ENCODE data around the gene TAF11.
"Not testable (repeated sequence)": the region's sequence is repeated elsewhere in the genome, so short reads cannot be mapped to it uniquely, and the experiment has no call there.

TAF11 gene

DNA sequence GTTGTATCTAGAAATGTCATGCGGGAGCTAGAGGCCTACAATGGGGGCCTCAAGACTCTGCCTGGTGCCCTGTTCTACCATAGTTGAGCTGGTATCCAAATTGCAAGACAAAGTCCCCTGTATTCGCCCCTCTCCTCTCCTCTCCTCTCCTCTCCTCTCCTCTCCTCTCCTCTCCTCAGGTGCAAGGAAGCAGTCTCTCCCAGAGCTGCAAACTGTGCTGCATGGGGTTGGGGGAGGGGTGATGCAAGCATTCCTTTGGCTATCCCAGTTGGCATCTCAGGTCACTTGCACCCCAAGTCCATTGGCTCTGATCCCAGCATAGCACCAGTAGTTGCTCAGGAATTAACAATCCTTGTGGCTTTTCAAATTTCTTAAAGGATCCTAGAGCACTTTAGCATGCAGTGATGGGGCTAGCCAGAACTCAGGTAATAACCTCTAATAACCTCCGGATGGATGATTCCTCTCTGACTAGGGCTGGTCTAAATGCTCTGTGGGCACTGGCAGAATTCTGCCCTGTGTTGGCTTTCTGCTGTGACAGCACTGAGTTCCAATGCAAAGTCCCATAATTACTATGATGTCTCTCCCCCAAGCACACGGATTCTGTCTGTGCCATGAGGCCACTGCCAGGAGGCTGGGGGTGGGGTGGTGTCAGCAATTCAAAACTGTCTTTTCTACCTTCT lies 35.3 kb downstream of the TAF11 start:
- peak; percentile 30; the same call in 1 of the 3 replicates for ATAC-seq
- TF ChIP-seq, protein P1, sequence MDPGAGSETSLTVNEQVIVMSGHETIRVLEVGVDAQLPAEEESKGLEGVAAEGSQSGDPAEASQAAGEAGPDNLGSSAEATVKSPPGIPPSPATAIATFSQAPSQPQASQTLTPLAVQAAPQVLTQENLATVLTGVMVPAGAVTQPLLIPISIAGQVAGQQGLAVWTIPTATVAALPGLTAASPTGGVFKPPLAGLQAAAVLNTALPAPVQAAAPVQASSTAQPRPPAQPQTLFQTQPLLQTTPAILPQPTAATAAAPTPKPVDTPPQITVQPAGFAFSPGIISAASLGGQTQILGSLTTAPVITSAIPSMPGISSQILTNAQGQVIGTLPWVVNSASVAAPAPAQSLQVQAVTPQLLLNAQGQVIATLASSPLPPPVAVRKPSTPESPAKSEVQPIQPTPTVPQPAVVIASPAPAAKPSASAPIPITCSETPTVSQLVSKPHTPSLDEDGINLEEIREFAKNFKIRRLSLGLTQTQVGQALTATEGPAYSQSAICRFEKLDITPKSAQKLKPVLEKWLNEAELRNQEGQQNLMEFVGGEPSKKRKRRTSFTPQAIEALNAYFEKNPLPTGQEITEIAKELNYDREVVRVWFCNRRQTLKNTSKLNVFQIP (CRISPR knock-in tag; IDR thresholded peaks at IDR 0.05; ENCODE audit: borderline replicate concordance, low read depth), result no peak
- TF ChIP-seq SNAI2 (CRISPR knock-in tag; IDR thresholded peaks at IDR 0.05) (no peak), BACH2 (CRISPR knock-in tag; IDR thresholded peaks at IDR 0.05; ENCODE audit: borderline replicate concordance) (no peak), RARB (CRISPR knock-in tag; IDR thresholded peaks at IDR 0.05) (no peak), CSDC2 (CRISPR knock-in tag; IDR thresholded peaks at IDR 0.05) (no peak), TOX (CRISPR knock-in tag; IDR thresholded peaks at IDR 0.05; ENCODE audit: borderline replicate concordance) (no peak), GLIS3 (CRISPR knock-in tag; IDR thresholded peaks at IDR 0.05) (no peak), OSR1 (CRISPR knock-in tag; IDR thresholded peaks at IDR 0.05) (no peak)
- TF ChIP-seq, protein P2, sequence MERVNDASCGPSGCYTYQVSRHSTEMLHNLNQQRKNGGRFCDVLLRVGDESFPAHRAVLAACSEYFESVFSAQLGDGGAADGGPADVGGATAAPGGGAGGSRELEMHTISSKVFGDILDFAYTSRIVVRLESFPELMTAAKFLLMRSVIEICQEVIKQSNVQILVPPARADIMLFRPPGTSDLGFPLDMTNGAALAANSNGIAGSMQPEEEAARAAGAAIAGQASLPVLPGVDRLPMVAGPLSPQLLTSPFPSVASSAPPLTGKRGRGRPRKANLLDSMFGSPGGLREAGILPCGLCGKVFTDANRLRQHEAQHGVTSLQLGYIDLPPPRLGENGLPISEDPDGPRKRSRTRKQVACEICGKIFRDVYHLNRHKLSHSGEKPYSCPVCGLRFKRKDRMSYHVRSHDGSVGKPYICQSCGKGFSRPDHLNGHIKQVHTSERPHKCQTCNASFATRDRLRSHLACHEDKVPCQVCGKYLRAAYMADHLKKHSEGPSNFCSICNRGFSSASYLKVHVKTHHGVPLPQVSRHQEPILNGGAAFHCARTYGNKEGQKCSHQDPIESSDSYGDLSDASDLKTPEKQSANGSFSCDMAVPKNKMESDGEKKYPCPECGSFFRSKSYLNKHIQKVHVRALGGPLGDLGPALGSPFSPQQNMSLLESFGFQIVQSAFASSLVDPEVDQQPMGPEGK (CRISPR knock-in tag; IDR thresholded peaks at IDR 0.05; ENCODE audit: borderline replicate concordance), result no peak
- TF ChIP-seq, protein P3, sequence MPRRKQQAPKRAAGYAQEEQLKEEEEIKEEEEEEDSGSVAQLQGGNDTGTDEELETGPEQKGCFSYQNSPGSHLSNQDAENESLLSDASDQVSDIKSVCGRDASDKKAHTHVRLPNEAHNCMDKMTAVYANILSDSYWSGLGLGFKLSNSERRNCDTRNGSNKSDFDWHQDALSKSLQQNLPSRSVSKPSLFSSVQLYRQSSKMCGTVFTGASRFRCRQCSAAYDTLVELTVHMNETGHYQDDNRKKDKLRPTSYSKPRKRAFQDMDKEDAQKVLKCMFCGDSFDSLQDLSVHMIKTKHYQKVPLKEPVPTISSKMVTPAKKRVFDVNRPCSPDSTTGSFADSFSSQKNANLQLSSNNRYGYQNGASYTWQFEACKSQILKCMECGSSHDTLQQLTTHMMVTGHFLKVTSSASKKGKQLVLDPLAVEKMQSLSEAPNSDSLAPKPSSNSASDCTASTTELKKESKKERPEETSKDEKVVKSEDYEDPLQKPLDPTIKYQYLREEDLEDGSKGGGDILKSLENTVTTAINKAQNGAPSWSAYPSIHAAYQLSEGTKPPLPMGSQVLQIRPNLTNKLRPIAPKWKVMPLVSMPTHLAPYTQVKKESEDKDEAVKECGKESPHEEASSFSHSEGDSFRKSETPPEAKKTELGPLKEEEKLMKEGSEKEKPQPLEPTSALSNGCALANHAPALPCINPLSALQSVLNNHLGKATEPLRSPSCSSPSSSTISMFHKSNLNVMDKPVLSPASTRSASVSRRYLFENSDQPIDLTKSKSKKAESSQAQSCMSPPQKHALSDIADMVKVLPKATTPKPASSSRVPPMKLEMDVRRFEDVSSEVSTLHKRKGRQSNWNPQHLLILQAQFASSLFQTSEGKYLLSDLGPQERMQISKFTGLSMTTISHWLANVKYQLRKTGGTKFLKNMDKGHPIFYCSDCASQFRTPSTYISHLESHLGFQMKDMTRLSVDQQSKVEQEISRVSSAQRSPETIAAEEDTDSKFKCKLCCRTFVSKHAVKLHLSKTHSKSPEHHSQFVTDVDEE (CRISPR knock-in tag; IDR thresholded peaks at IDR 0.05), result no peak

DNA sequence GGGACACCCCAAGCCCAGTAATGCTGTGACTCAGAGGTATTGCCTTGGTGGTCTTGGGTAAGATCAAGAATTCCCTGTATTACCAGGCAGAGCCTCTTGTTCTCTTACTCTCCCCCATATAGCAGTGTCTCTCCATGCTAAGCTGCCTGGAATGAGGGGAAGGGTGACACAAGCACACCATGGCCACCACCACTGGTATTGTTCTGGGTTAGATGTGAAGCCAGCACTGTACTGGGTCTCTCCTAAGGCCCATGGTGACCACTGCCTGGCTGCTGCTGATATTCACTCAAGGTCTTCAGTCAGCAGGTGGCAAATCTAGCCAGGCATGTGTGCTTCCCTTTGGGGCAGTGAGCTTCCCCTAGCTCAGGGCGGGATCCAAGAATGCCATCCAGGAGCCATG lies 36.5 kb downstream of the TAF11 start:
- TF ChIP-seq SNAI2 (CRISPR knock-in tag; IDR thresholded peaks at IDR 0.05), result no peak
- no peak for TF ChIP-seq PPARA (CRISPR knock-in tag; IDR thresholded peaks at IDR 0.05; ENCODE audit: borderline replicate concordance)
- TF ChIP-seq TOX (CRISPR knock-in tag; IDR thresholded peaks at IDR 0.05; ENCODE audit: borderline replicate concordance), result no peak
- no peak for TF ChIP-seq ESRRG (CRISPR knock-in tag; IDR thresholded peaks at IDR 0.05)
- no peak for TF ChIP-seq BACH2 (CRISPR knock-in tag; IDR thresholded peaks at IDR 0.05; ENCODE audit: borderline replicate concordance)
- TF ChIP-seq, protein P4, sequence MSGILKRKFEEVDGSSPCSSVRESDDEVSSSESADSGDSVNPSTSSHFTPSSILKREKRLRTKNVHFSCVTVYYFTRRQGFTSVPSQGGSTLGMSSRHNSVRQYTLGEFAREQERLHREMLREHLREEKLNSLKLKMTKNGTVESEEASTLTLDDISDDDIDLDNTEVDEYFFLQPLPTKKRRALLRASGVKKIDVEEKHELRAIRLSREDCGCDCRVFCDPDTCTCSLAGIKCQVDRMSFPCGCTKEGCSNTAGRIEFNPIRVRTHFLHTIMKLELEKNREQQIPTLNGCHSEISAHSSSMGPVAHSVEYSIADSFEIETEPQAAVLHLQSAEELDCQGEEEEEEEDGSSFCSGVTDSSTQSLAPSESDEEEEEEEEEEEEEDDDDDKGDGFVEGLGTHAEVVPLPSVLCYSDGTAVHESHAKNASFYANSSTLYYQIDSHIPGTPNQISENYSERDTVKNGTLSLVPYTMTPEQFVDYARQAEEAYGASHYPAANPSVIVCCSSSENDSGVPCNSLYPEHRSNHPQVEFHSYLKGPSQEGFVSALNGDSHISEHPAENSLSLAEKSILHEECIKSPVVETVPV (CRISPR knock-in tag; IDR thresholded peaks at IDR 0.05), result no peak
- no peak for TF ChIP-seq RARB (CRISPR knock-in tag; IDR thresholded peaks at IDR 0.05)
- no peak for TF ChIP-seq GLIS3 (CRISPR knock-in tag; IDR thresholded peaks at IDR 0.05)
- TF ChIP-seq, protein P5, sequence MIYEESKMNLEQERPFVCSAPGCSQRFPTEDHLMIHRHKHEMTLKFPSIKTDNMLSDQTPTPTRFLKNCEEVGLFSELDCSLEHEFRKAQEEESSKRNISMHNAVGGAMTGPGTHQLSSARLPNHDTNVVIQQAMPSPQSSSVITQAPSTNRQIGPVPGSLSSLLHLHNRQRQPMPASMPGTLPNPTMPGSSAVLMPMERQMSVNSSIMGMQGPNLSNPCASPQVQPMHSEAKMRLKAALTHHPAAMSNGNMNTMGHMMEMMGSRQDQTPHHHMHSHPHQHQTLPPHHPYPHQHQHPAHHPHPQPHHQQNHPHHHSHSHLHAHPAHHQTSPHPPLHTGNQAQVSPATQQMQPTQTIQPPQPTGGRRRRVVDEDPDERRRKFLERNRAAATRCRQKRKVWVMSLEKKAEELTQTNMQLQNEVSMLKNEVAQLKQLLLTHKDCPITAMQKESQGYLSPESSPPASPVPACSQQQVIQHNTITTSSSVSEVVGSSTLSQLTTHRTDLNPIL (CRISPR knock-in tag; IDR thresholded peaks at IDR 0.05; ENCODE audit: low read depth), result no peak
- TF ChIP-seq ZFP3 (CRISPR knock-in tag; IDR thresholded peaks at IDR 0.05), result no peak
- TF ChIP-seq CSDC2 (CRISPR knock-in tag; IDR thresholded peaks at IDR 0.05), result no peak
- TF ChIP-seq OSR1 (CRISPR knock-in tag; IDR thresholded peaks at IDR 0.05), result no peak
- no peak for TF ChIP-seq ZC3H10 (CRISPR knock-in tag; IDR thresholded peaks at IDR 0.05)
- TF ChIP-seq, protein P3 (CRISPR knock-in tag; IDR thresholded peaks at IDR 0.05), result no peak
- TF ChIP-seq, protein P1 (CRISPR knock-in tag; IDR thresholded peaks at IDR 0.05; ENCODE audit: borderline replicate concordance, low read depth), result no peak
- TF ChIP-seq ZNF70 (CRISPR knock-in tag; IDR thresholded peaks at IDR 0.05), result no peak
- TF ChIP-seq ZNF565 (CRISPR knock-in tag; conservative IDR thresholded peaks at IDR 0.05; ENCODE audit: low read depth), result no peak
- no peak for ATAC-seq

DNA sequence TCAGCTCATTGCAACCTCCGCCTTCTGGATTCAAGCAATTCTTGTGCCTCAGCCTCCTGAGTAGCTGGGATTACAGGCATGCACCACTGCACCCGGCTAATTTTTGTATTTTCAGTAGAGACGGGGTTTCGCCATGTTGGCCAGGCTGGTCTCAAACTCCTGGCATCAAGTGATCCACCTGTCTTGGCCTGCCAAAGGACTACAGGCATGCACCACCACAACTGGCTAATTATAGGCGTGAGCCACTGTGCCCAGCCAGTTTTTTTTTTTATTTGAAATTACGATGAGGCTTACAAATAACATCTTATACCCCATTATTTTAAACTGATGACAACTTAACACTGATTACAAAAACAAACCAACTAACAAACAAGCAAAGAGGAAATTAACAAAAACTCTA lies 38.8 kb downstream of the TAF11 start:
- ATAC-seq, result not testable (repeated sequence)

Data from SK-N-SH treated with all-trans-retinoic acid at 6 μM for 48 hours (cell line).